Measurements from ENCODE around the gene INVS.

DNA sequence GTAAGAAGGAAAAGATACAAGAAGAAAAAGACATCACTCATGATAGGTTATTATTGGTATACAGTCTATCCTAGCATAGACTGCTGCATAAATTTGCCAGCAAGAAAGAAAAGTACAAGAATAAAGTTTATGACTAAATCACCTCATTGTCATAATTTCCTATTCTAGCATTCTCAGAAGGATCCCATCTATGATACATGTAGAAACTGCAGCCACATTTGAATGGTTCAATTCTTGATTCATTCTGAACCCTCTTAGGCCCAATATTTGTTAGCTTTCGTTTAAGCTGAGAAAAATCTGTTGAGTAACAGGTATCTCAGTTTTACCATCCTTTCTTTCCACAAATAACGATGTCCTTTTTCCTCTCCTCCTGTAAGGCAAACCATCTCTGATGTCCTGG lies 21.2 kb downstream of the INVS start:
- TF ChIP-seq, protein P1, sequence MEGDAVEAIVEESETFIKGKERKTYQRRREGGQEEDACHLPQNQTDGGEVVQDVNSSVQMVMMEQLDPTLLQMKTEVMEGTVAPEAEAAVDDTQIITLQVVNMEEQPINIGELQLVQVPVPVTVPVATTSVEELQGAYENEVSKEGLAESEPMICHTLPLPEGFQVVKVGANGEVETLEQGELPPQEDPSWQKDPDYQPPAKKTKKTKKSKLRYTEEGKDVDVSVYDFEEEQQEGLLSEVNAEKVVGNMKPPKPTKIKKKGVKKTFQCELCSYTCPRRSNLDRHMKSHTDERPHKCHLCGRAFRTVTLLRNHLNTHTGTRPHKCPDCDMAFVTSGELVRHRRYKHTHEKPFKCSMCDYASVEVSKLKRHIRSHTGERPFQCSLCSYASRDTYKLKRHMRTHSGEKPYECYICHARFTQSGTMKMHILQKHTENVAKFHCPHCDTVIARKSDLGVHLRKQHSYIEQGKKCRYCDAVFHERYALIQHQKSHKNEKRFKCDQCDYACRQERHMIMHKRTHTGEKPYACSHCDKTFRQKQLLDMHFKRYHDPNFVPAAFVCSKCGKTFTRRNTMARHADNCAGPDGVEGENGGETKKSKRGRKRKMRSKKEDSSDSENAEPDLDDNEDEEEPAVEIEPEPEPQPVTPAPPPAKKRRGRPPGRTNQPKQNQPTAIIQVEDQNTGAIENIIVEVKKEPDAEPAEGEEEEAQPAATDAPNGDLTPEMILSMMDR (conservative IDR thresholded peaks at IDR 0.05; ENCODE audit: low read length) = no peak
- TF ChIP-seq EZH2phosphoT487 (IDR thresholded peaks at IDR 0.05; ENCODE audit: borderline replicate concordance, low read depth, low read length) = no peak

Data from OCI-LY7 (cell line).